ENCODE measurements around the gene SLC7A14. TPM values are rescaled to one million over a fixed set of nuclear protein-coding genes. Genes with fewer than 3 reads are reported as not detected.

The SLC7A14 gene
- total and polyA plus RNA-seq, 2 of the 13 experiments (the other 11 are each of a cell fraction or from before 2014, with no cell fraction given): not detected

- Histone ChIP-seq H3K4me2 (ENCODE audit: low read depth, low read length) (peak overlapping the region; percentile 95), H3K4me1 (ENCODE audit: insufficient read depth, low read length) (peaks cover 83% of the 10 kb centered on the region), H3K27ac (ENCODE audit: extremely low read length, insufficient read depth, low read length) (peak overlapping the region; percentile 94), H3K79me2 (ENCODE audit: insufficient read depth, low read length) (no peaks in the 10 kb centered on the region), H3K9ac (ENCODE audit: insufficient read depth, low read depth, low read length) (peak overlapping the region; percentile 79), H3K36me3 (replicated peaks in 1 of 2; ENCODE audit: control insufficient read depth in 1 of 2, insufficient read depth in 2 of 2, low read length in 2 of 2) (no peaks in the 10 kb centered on the region), H2AFZ (ENCODE audit: low read length) (peak overlapping the region; percentile 73), H3K9me3 (ENCODE audit: low read length) (no peaks in the 10 kb centered on the region), H4K20me1 (ENCODE audit: insufficient read depth, low read length) (no peaks in the 10 kb centered on the region), H3K27me3 (ENCODE audit: control insufficient read depth in 1 of 2, insufficient read depth in 2 of 2, low read length in 2 of 2) (no peaks in the 10 kb centered on the region), H3K4me3 (replicated peaks in 1 of 3; ENCODE audit: insufficient read depth in 1 of 3, low read depth in 2 of 3, low read length in 3 of 3) (peak overlapping the region; percentile 56 to 70 (median 60))
- under 1% methylated on average over 10 of the region's 11 CpGs for WGBS (ENCODE audit: low lambda C conversion rate)
- BruUV-seq (replicated peaks): TSS peak; percentile 98
- ATAC-seq: peak; percentile 99
- DNase-seq (ENCODE audit: low spot score): peak; percentile 97
- FAIRE-seq: peak; percentile 99
- intact Hi-C loops (cut with micrococcal nuclease; ENCODE audit: unreplicated experiment) (loop anchor here (5.0 kb wide), 1 partner anchor 442 kb away; no protein-coding TSS in a partner anchor), in situ Hi-C loops (cut with HindIII; ENCODE audit: extremely low pct_ligation_motif_present, low pct_unique_long_range_greater_than_20kb) (loop anchor here (10.0 kb wide), 1 partner anchor 389 kb away; no protein-coding TSS in a partner anchor)
- ChIA-PET POLR2A (interaction anchor here (0.7 to 1.3 kb wide), 6 partner anchors 10 to 444 kb away, joined by 3 to 4 read pairs (median 3); partner anchors contain the start of genes RPL22L1 and SKIL), CTCF (ENCODE audit: low intra/inter-chr PET ratio, low total read pairs) (no interaction called here)
- TF ChIP-seq HCFC1 (IDR thresholded peaks at IDR 0.05; ENCODE audit: low read depth, low read length) (no peak), GTF2F1 (IDR thresholded peaks at IDR 0.05; ENCODE audit: low read length) (no peak), ZNF616 (CRISPR knock-in tag; IDR thresholded peaks at IDR 0.05; ENCODE audit: low read depth) (0 out of 2 replicates have a peak, but pooled peaks have one; percentile 40), KDM2A (CRISPR knock-in tag; IDR thresholded peaks at IDR 0.05; ENCODE audit: borderline replicate concordance, low read depth) (peak; percentile 53; the same call in 1 of the 2 replicates), IKZF5 (CRISPR knock-in tag; IDR thresholded peaks at IDR 0.05) (0 out of 2 replicates have a peak, but pooled peaks have one; percentile 14), XRCC5 (optimal IDR thresholded peaks at IDR 0.05; ENCODE audit: low read length) (peak; percentile 90), SRSF9 (IDR thresholded peaks at IDR 0.05; ENCODE audit: borderline replicate concordance, insufficient read depth, low read depth, low read length, poor library complexity, severe bottlenecking) (no peak), TARDBP (CRISPR knock-in tag; IDR thresholded peaks at IDR 0.05) (peak; percentile 75; the same call in 1 of the 2 replicates), HIVEP1 (CRISPR knock-in tag; IDR thresholded peaks at IDR 0.05) (0 out of 2 replicates have a peak, but pooled peaks have one; percentile 51), ZNF484 (CRISPR knock-in tag; IDR thresholded peaks at IDR 0.05; ENCODE audit: borderline replicate concordance, low read depth) (no peak), POLR2G (IDR thresholded peaks at IDR 0.05; ENCODE audit: low read depth, low read length) (peak; percentile 90)
- TF ChIP-seq, protein P1, sequence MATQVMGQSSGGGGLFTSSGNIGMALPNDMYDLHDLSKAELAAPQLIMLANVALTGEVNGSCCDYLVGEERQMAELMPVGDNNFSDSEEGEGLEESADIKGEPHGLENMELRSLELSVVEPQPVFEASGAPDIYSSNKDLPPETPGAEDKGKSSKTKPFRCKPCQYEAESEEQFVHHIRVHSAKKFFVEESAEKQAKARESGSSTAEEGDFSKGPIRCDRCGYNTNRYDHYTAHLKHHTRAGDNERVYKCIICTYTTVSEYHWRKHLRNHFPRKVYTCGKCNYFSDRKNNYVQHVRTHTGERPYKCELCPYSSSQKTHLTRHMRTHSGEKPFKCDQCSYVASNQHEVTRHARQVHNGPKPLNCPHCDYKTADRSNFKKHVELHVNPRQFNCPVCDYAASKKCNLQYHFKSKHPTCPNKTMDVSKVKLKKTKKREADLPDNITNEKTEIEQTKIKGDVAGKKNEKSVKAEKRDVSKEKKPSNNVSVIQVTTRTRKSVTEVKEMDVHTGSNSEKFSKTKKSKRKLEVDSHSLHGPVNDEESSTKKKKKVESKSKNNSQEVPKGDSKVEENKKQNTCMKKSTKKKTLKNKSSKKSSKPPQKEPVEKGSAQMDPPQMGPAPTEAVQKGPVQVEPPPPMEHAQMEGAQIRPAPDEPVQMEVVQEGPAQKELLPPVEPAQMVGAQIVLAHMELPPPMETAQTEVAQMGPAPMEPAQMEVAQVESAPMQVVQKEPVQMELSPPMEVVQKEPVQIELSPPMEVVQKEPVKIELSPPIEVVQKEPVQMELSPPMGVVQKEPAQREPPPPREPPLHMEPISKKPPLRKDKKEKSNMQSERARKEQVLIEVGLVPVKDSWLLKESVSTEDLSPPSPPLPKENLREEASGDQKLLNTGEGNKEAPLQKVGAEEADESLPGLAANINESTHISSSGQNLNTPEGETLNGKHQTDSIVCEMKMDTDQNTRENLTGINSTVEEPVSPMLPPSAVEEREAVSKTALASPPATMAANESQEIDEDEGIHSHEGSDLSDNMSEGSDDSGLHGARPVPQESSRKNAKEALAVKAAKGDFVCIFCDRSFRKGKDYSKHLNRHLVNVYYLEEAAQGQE (IDR thresholded peaks at IDR 0.05; ENCODE audit: borderline replicate concordance in 1 of 2, low read depth in 1 of 2, low read length in 2 of 2): peak in 1 of 2 experiments; percentile 44; a peak in 1 of 4 replicates
- TF ChIP-seq, protein P2, sequence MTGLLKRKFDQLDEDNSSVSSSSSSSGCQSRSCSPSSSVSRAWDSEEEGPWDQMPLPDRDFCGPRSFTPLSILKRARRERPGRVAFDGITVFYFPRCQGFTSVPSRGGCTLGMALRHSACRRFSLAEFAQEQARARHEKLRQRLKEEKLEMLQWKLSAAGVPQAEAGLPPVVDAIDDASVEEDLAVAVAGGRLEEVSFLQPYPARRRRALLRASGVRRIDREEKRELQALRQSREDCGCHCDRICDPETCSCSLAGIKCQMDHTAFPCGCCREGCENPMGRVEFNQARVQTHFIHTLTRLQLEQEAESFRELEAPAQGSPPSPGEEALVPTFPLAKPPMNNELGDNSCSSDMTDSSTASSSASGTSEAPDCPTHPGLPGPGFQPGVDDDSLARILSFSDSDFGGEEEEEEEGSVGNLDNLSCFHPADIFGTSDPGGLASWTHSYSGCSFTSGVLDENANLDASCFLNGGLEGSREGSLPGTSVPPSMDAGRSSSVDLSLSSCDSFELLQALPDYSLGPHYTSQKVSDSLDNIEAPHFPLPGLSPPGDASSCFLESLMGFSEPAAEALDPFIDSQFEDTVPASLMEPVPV (CRISPR knock-in tag; IDR thresholded peaks at IDR 0.05): peak; percentile 75
These were observed 160.2 kb downstream of the SLC7A14 start for GRCh38 chr3:170425491-170426239.
